ENCODE results near the gene PPFIA1. TPM values are rescaled to one million over a fixed set of nuclear protein-coding genes. Genes with fewer than 3 reads are reported as not detected.

The PPFIA1 gene
- total and polyA plus RNA-seq, 2 of the 8 experiments (the other 6 are each of a cell fraction or from before 2014, with no cell fraction given) = 44.3 to 73.5 TPM

- no peak for TF ChIP-seq CHD7 (IDR thresholded peaks at IDR 0.05; ENCODE audit: insufficient replicate concordance, low read length)
- TF ChIP-seq RXRA (IDR thresholded peaks at IDR 0.05; ENCODE audit: insufficient read depth, low read depth, low read length) = no peak
- TF ChIP-seq TEAD4 (IDR thresholded peaks at IDR 0.05; ENCODE audit: low read depth, low read length) = no peak
Observed at GRCh38 chr11:70278994-70279393, 8.5 kb downstream of the PPFIA1 start (continued).

All from H1 (cell line).